Neuronal stem cell (in vitro differentiated cells): Measurements from ENCODE around the gene KCTD7.

Experiments
- DNase-seq: peaks from one replicate; pipeline ENCODE4 v3.0.0-alpha.2; 2013; ENCODE audit warnings: low spot score
- H2AFZ ChIP-seq: one replicate; pipeline ENCODE4 v1.6.1; 2013; ENCODE audit warnings: mild to moderate bottlenecking, low read length, inconsistent platforms
- H2AK5ac ChIP-seq: 2 replicates; pipeline ENCODE4 v1.6.1; 2013; ENCODE audit warnings: low read depth, mild to moderate bottlenecking, inconsistent platforms, low read length, moderate library complexity, mixed read lengths
- H2BK120ac ChIP-seq: 2 replicates; pipeline ENCODE4 v1.6.1; 2013; ENCODE audit warnings: low read depth, mild to moderate bottlenecking, inconsistent platforms, low read length, moderate library complexity, mixed read lengths
- H2BK12ac ChIP-seq: one replicate; pipeline ENCODE4 v1.6.1; 2013; ENCODE audit warnings: low read length, inconsistent platforms
- H2BK15ac ChIP-seq: 2 replicates; pipeline ENCODE4 v1.6.1; 2013; ENCODE audit warnings: mild to moderate bottlenecking, low read length, inconsistent platforms, mixed read lengths
- H2BK5ac ChIP-seq: one replicate; pipeline ENCODE4 v1.6.1; 2013; ENCODE audit warnings: inconsistent platforms, mild to moderate bottlenecking, low read length, moderate library complexity
- H3K14ac ChIP-seq: one replicate; pipeline ENCODE4 v1.6.1; 2013; ENCODE audit warnings: low read length, inconsistent platforms
- H3K18ac ChIP-seq: 2 replicates; pipeline ENCODE4 v1.6.1; 2013; ENCODE audit warnings: low read length, inconsistent platforms
- H3K23ac ChIP-seq: 2 replicates; pipeline ENCODE4 v1.6.1; 2013; ENCODE audit warnings: low read depth, mild to moderate bottlenecking, mixed read lengths, low read length, inconsistent platforms; ENCODE audit not compliant: poor library complexity
- H3K27ac ChIP-seq: replicated peaks from 3 replicates; pipeline ENCODE4 v1.5.1; 2013; ENCODE audit warnings: low read length, inconsistent platforms
- H3K27me3 ChIP-seq, 3 experiments: 2 replicates each; pipeline ENCODE4 v1.6.1; 2013; ENCODE audit warnings: low read length in 3 of 3, mild to moderate bottlenecking in 2 of 3, inconsistent platforms in 1 of 3, low read depth in 1 of 3, mixed read lengths in 1 of 3, moderate library complexity in 1 of 3; ENCODE audit not compliant: control insufficient read depth in 3 of 3, insufficient read depth in 3 of 3
- H3K36me3 ChIP-seq, 2 donors: replicated peaks in 1 of 2; 2 replicates each; pipeline ENCODE4 v1.6.1; 2013; ENCODE audit warnings: low read length in 2 of 2; ENCODE audit not compliant: control insufficient read depth in 2 of 2, insufficient read depth in 2 of 2
- H3K4ac ChIP-seq: 2 replicates; pipeline ENCODE4 v1.6.1; 2013; ENCODE audit warnings: inconsistent platforms, mild to moderate bottlenecking, low read length, moderate library complexity
- H3K4me1 ChIP-seq, 2 donors: 1 replicate in 1 of 2; 2 replicates in 1 of 2; pipeline ENCODE4 v1.6.1; 2013; ENCODE audit warnings: low read length in 2 of 2, low read depth in 1 of 2; ENCODE audit not compliant: control insufficient read depth in 2 of 2, insufficient read depth in 1 of 2
- H3K4me2 ChIP-seq: one replicate; pipeline ENCODE4 v1.6.1; 2013; ENCODE audit warnings: mild to moderate bottlenecking, low read length, inconsistent platforms; ENCODE audit not compliant: insufficient read depth, poor library complexity, severe bottlenecking
- H3K4me3 ChIP-seq, 2 donors: 2 replicates each; pipeline ENCODE4 v1.5.1; 2013; ENCODE audit warnings: low read length in 2 of 2, mild to moderate bottlenecking in 2 of 2, inconsistent platforms in 1 of 2, moderate library complexity in 1 of 2
- H3K79me1 ChIP-seq: one replicate; pipeline ENCODE4 v1.6.1; 2013; ENCODE audit warnings: low read depth, mild to moderate bottlenecking, inconsistent platforms, low read length, moderate library complexity
- H3K9ac ChIP-seq: one replicate; pipeline ENCODE4 v1.6.1; 2013; ENCODE audit warnings: mild to moderate bottlenecking, low read depth, low read length, inconsistent platforms; ENCODE audit not compliant: poor library complexity
- H3K9me3 ChIP-seq, 2 donors: replicated peaks in 1 of 2; 2 replicates each; pipeline versions ENCODE3 to v1.6.1; 2013; ENCODE audit warnings: low read length in 2 of 2, mild to moderate bottlenecking in 2 of 2, inconsistent platforms in 1 of 2, low read depth in 1 of 2, mixed read lengths in 1 of 2, moderate library complexity in 1 of 2; ENCODE audit not compliant: control insufficient read depth in 2 of 2, insufficient read depth in 1 of 2
- H4K8ac ChIP-seq: one replicate; pipeline ENCODE4 v1.6.1; 2013; ENCODE audit warnings: low read depth, mild to moderate bottlenecking, inconsistent platforms, low read length, moderate library complexity
- H4K91ac ChIP-seq: one replicate; pipeline ENCODE4 v1.6.1; 2013; ENCODE audit warnings: low read length, low read depth, mild to moderate bottlenecking, inconsistent platforms; ENCODE audit not compliant: poor library complexity
- WGBS, 2 donors: extraction: QIAGEN DNeasy Blood & Tissue Kit; methylation state at CpG; one replicate each; pipeline ENCODE4 v1.1.7; 2013; ENCODE audit warnings: missing lambda C conversion rate in 2 of 2, mixed read lengths in 1 of 2; ENCODE audit not compliant: insufficient read length in 2 of 2, insufficient replicate concordance in 1 of 2; ENCODE audit errors: extremely low coverage in 2 of 2; 5-methylcytosine and 5-hydroxymethylcytosine counted together

KCTD7 gene

DNA sequence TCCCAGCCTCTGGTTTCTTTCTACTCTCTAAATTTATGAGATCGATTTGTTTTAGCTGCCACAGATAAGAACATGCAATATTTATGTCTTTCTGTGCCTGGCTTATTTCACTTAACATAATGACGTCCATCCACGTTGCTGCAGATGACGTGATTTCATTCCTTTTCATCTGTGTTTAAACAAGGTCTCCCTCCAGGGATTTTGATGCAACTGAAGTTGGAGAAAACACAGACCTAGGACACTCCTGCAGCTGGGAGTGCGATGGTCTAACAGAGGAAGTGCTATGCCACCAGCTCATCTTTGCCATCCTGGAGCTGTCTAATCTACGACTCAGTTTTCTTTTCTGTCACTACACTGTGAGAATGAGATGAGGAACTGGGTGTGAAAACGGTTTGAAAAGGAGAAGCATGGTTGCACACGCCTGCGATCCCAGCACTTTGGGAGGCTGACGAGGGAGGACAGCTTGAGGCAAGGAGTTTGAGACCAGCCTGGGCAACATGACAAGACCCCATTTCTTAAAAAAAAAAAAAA is 1.5 kb upstream of the KCTD7 start:
- no CpG with 5 or more reads among the region's 10 CpGs for WGBS, 2 donors
- Histone ChIP-seq H2AFZ (peak overlapping the region; percentile 32), H3K9me3 (no peaks in the 10 kb centered on the region), H3K27ac (no peak overlapping the region), H3K23ac (no peak overlapping the region), H3K18ac (no peak overlapping the region), H3K9ac (no peak overlapping the region), H3K4ac (no peak overlapping the region), H3K79me1 (peaks cover 3% of the 10 kb centered on the region), H3K4me2 (no peak overlapping the region), H3K4me3 (no peak overlapping the region), H4K8ac (no peak overlapping the region), H2BK12ac (no peak overlapping the region), H4K91ac (no peak overlapping the region), H3K14ac (no peak overlapping the region), H2BK5ac (no peak overlapping the region), H3K36me3 (peaks cover 0 to 2% of the 10 kb centered on the region in 2 donors), H2AK5ac (no peak overlapping the region), H3K4me1 (peaks cover 0 to 4% of the 10 kb centered on the region in 2 donors), H2BK120ac (no peak overlapping the region), H3K27me3 (no peaks in the 10 kb centered on the region), H2BK15ac (no peak overlapping the region)
- DNase-seq = no peak

- Histone ChIP-seq H3K14ac (no peak overlapping the region), H3K9me3 (no peaks in the 10 kb centered on the region), H2BK120ac (no peak overlapping the region), H2BK5ac (peak overlapping the region; percentile 96), H2BK15ac (no peak overlapping the region), H3K4me2 (peak overlapping the region; percentile 70), H3K18ac (peak overlapping the region; percentile 98), H4K91ac (no peak overlapping the region), H2AFZ (peak overlapping the region; percentile 89), H2BK12ac (no peak overlapping the region), H3K23ac (peak overlapping the region; percentile 10), H4K8ac (no peak overlapping the region), H3K4me3 (peak overlapping the region; percentile 71 to 99), H3K4me1 (peaks cover 0 to 4% of the 10 kb centered on the region in 2 donors), H3K27me3 (no peaks in the 10 kb centered on the region), H3K9ac (no peak overlapping the region), H2AK5ac (no peak overlapping the region), H3K4ac (no peak overlapping the region), H3K27ac (peak overlapping the region; percentile 96), H3K79me1 (peaks cover 3% of the 10 kb centered on the region), H3K36me3 (peaks cover 0 to 3% of the 10 kb centered on the region in 2 donors)
- no peak for DNase-seq
- WGBS, 2 donors = no CpG with 5 or more reads among the region's 18 CpGs
Measured at GRCh38 chr7:66627881-66628360, 760 bp upstream of the KCTD7 start.

GRCh38 chr7:66629222-66630062 is 761 bp downstream of the KCTD7 start:
- peak; percentile 35 for DNase-seq
- Histone ChIP-seq H2BK5ac (peak overlapping the region; percentile 96), H2BK15ac (no peak overlapping the region), H3K23ac (peak overlapping the region; percentile 94), H3K4ac (no peak overlapping the region), H3K79me1 (peaks cover 3% of the 10 kb centered on the region), H3K18ac (peak overlapping the region; percentile 99), H3K4me1 (peaks cover 0 to 4% of the 10 kb centered on the region in 2 donors), H2BK12ac (no peak overlapping the region), H3K27ac (peak overlapping the region; percentile 92), H3K9me3 (no peaks in the 10 kb centered on the region), H3K27me3 (no peaks in the 10 kb centered on the region), H3K4me3 (peak overlapping the region; percentile 71 to 93), H4K91ac (peak overlapping the region; percentile 60), H3K4me2 (peak overlapping the region; percentile 68), H3K36me3 (peaks cover 4 to 16% of the 10 kb centered on the region in 2 donors), H3K9ac (peak overlapping the region; percentile 97), H4K8ac (no peak overlapping the region), H2AFZ (peak overlapping the region; percentile 99), H2BK120ac (no peak overlapping the region), H3K14ac (peak overlapping the region; percentile 97), H2AK5ac (peak overlapping the region; percentile 80)
- WGBS, 2 donors = no CpG with 5 or more reads among the region's 35 CpGs

- no peak overlapping the region for H2BK5ac ChIP-seq
- no peak for DNase-seq
- no peak overlapping the region for H3K9ac ChIP-seq
- no peak overlapping the region for H2BK120ac ChIP-seq
- H3K23ac ChIP-seq = no peak overlapping the region
- no peak overlapping the region for H2AK5ac ChIP-seq
- H4K8ac ChIP-seq = no peak overlapping the region
- no peaks in the 10 kb centered on the region for H3K9me3 ChIP-seq
- no peak overlapping the region for H3K4me2 ChIP-seq
- no peaks in the 10 kb centered on the region for H3K27me3 ChIP-seq
- peaks cover 5 to 23% of the 10 kb centered on the region in 2 donors for H3K36me3 ChIP-seq
- no peak overlapping the region for H3K18ac ChIP-seq
- no peak overlapping the region for H3K4ac ChIP-seq
- no peak overlapping the region for H2AFZ ChIP-seq
- H2BK15ac ChIP-seq = no peak overlapping the region
- H3K4me3 ChIP-seq = no peak overlapping the region
- no CpG with 5 or more reads among the region's 1 CpG for WGBS, 2 donors
- peaks cover 3% of the 10 kb centered on the region for H3K79me1 ChIP-seq
- H3K4me1 ChIP-seq = peaks cover 0 to 4% of the 10 kb centered on the region in 2 donors
- H3K27ac ChIP-seq = no peak overlapping the region
- H2BK12ac ChIP-seq = no peak overlapping the region
- H4K91ac ChIP-seq = no peak overlapping the region
- no peak overlapping the region for H3K14ac ChIP-seq
Measured at GRCh38 chr7:66630531-66630930, 1.9 kb downstream of the KCTD7 start.
